HepG2 (cell line): ENCODE measurements around the gene C2CD3. TPM values are rescaled to one million over a fixed set of nuclear protein-coding genes. Genes with fewer than 3 reads are reported as not detected.
A peak's percentile ranks its signal among the peaks of the same experiment; 100 is the strongest.

Experiments
- ARNTL ChIP-seq: sonication (generic); formaldehyde crosslinking; IDR thresholded peaks from 2 replicates; pipeline ENCODE4 v1.4.0; 2020; ENCODE audit warnings: mild to moderate bottlenecking, missing genetic modification reagents
- BRD4 ChIP-seq: sonication (generic); formaldehyde crosslinking; IDR thresholded peaks from 2 replicates; pipeline ENCODE4 v1.4.0; 2020; ENCODE audit warnings: missing genetic modification reagents
- CENPBD1 ChIP-seq: sonication (generic); formaldehyde crosslinking; IDR thresholded peaks from 2 replicates; pipeline ENCODE4 v1.8.0; 2022; ENCODE audit warnings: missing genetic modification reagents, low read depth, mild to moderate bottlenecking, borderline replicate concordance
- FOXJ3 ChIP-seq: sonication (generic); formaldehyde crosslinking; IDR thresholded peaks from 2 replicates; pipeline ENCODE4 v1.4.0; 2020; ENCODE audit warnings: missing genetic modification reagents, mild to moderate bottlenecking, borderline replicate concordance
- HNRNPLL ChIP-seq: fragments of 200-400 bp; formaldehyde crosslinking; IDR thresholded peaks from 2 replicates; pipeline ENCODE4 v1.6.1; 2017; ENCODE audit warnings: mild to moderate bottlenecking, low read depth, low read length; ENCODE audit not compliant: poor library complexity, severe bottlenecking
- PAXIP1 ChIP-seq: sonication (generic); formaldehyde crosslinking; conservative IDR thresholded peaks from 2 replicates; pipeline ENCODE4 v1.4.0; 2020; ENCODE audit warnings: mild to moderate bottlenecking, missing genetic modification reagents, moderate library complexity
- PHF8 ChIP-seq: sonication (generic); formaldehyde crosslinking; IDR thresholded peaks from 2 replicates; pipeline ENCODE4 v1.5.0; 2020; ENCODE audit warnings: missing genetic modification reagents
- PITX1 ChIP-seq: sonication (generic); formaldehyde crosslinking; IDR thresholded peaks from 2 replicates; pipeline ENCODE4 v1.5.1; 2020; ENCODE audit warnings: mild to moderate bottlenecking, missing genetic modification reagents
- PPARG ChIP-seq: conservative IDR thresholded peaks from 2 replicates; pipeline ENCODE4 v1.6.1; 2016; ENCODE audit warnings: missing biosample characterization, missing genetic modification reagents
- TOPORS ChIP-seq: sonication (generic); formaldehyde crosslinking; IDR thresholded peaks from 2 replicates; pipeline ENCODE4 v1.8.0; 2023; ENCODE audit warnings: mild to moderate bottlenecking, missing genetic modification reagents
- ZBTB26 ChIP-seq: IDR thresholded peaks from 2 replicates; pipeline ENCODE4 v1.6.1; 2016; ENCODE audit warnings: missing compliant biosample characterization, missing genetic modification reagents, borderline replicate concordance
- ZBTB44 ChIP-seq: sonication (generic); formaldehyde crosslinking; IDR thresholded peaks from 2 replicates; pipeline ENCODE4 v1.4.0; 2020; ENCODE audit warnings: missing genetic modification reagents
- ZFP37 ChIP-seq: sonication (generic); formaldehyde crosslinking; IDR thresholded peaks from 2 replicates; pipeline ENCODE4 v1.4.0; 2020; ENCODE audit warnings: missing genetic modification reagents, borderline replicate concordance
- ZNF296 ChIP-seq: sonication (generic); formaldehyde crosslinking; conservative IDR thresholded peaks from 2 replicates; pipeline ENCODE4 v1.5.0; 2020; ENCODE audit warnings: mild to moderate bottlenecking, missing genetic modification reagents
- ZNF691 ChIP-seq: sonication (generic); formaldehyde crosslinking; IDR thresholded peaks from 2 replicates; pipeline ENCODE4 v1.4.0; 2020; ENCODE audit warnings: missing genetic modification reagents, low read depth, mild to moderate bottlenecking, borderline replicate concordance
- ZNF800 ChIP-seq: sonication (generic); formaldehyde crosslinking; IDR thresholded peaks from 2 replicates; pipeline ENCODE4 v1.4.0; 2020; ENCODE audit warnings: missing genetic modification reagents
- ZZZ3 ChIP-seq: sonication (generic); formaldehyde crosslinking; IDR thresholded peaks from 2 replicates; pipeline ENCODE4 v1.4.0; 2020; ENCODE audit warnings: missing genetic modification reagents, mild to moderate bottlenecking, borderline replicate concordance
- polyA plus RNA-seq, 8 experiments: library from polyadenylated mRNA; depleted of rRNA in 3 of 8; stranded (reverse) in 7 of 8; unstranded in 1 of 8; fragments of >200 nt; fragmentation: Illumina TruSeq in 4 of 8; extraction: Trizol in 4 of 8; gene quantifications; 2 replicates each; pipeline versions ENCODE4 v1.2.1 to v1.2.3, GENCODE V29; 2011 to 2016; ENCODE audit warnings: low read depth in 4 of 8, missing spikeins in 1 of 8, mixed read lengths in 1 of 8; ENCODE audit not compliant: insufficient read depth in 1 of 8
- total RNA-seq, 5 experiments: library from RNA; depleted of rRNA; stranded (reverse); fragments of >200 nt; fragmentation: Illumina TruSeq; extraction: Trizol; gene quantifications; 2 replicates each; pipeline ENCODE4 v1.2.3, GENCODE V29; 2016; ENCODE audit warnings: low read depth in 1 of 5

The C2CD3 gene
- total and polyA plus RNA-seq, 2 of the 13 experiments (the other 11 are each of a cell fraction or from before 2014, with no cell fraction given): 5.5 to 6.4 TPM

- TF ChIP-seq HNRNPLL (peak; percentile 99), BRD4 (peak; percentile 89; the same call in 1 of the 2 replicates), ZBTB44 (CRISPR knock-in tag) (peak; percentile 84; the same call in 1 of the 2 replicates), ZBTB26 (CRISPR knock-in tag) (peak; percentile 16; the same call in 1 of the 2 replicates), TOPORS (peak; percentile 75), PHF8 (CRISPR knock-in tag) (peak; percentile 90), CENPBD1 (no peak), ZNF296 (no peak), PPARG (CRISPR knock-in tag) (peak; percentile 43; the same call in 1 of the 2 replicates), PAXIP1 (peak; percentile 64), ZZZ3 (peak; percentile 80; the same call in 1 of the 2 replicates), ZFP37 (CRISPR knock-in tag) (peak; percentile 74), ZNF800 (CRISPR knock-in tag) (peak; percentile 80), ZNF691 (CRISPR knock-in tag) (peak; percentile 87; the same call in 1 of the 2 replicates), ARNTL (CRISPR knock-in tag) (no peak), FOXJ3 (CRISPR knock-in tag) (peak; percentile 59; the same call in 1 of the 2 replicates), PITX1 (CRISPR knock-in tag) (0 out of 2 replicates have a peak, but pooled peaks have one; percentile 63)
Measured at GRCh38 chr11:74170694-74171629, at the start of gene C2CD3, which contains the start of gene PPME1 (continued).
